Breast epithelium (tissue), 4 donors: ENCODE results near the gene SERPINC1. TPM values are rescaled to one million over a fixed set of nuclear protein-coding genes. Genes with fewer than 3 reads are reported as not detected.
"Not testable (repeated sequence)": the region's sequence is repeated elsewhere in the genome, so short reads cannot be mapped to it uniquely, and the experiment has no call there.

ENCODE experiments used
- DNase-seq, 2 donors: peaks; one replicate each; pipeline ENCODE4 v3.0.0-alpha.2; 2019; ENCODE audit warnings: low spot score in 2 of 2
- H3K27ac ChIP-seq, 2 donors: fragments of 200-600 bp; sonication (generic) in 1 of 2; one replicate each; pipeline ENCODE4 v1.5.1; 2016 to 2019; ENCODE audit warnings: mild to moderate bottlenecking in 1 of 2
- H3K27me3 ChIP-seq, 2 donors: fragments of 200-600 bp; sonication (generic) in 1 of 2; one replicate each; pipeline versions ENCODE4 v1.5.1 to v1.6.0; 2017 to 2019; ENCODE audit warnings: control low read depth in 1 of 2, mild to moderate bottlenecking in 1 of 2
- H3K36me3 ChIP-seq: fragments of 200-600 bp; one replicate; pipeline ENCODE4 v1.5.1; 2019
- H3K4me1 ChIP-seq, 2 donors: fragments of 200-600 bp; sonication (generic); one replicate each; pipeline ENCODE4 v1.5.1; 2016 to 2019; ENCODE audit warnings: control low read depth in 1 of 2
- H3K4me3 ChIP-seq, 3 donors: fragments of 200-600 bp; sonication (generic); 1 replicate in 2 of 3; 2 replicates in 1 of 3; pipeline ENCODE4 v1.5.1; 2016 to 2019; ENCODE audit warnings: mild to moderate bottlenecking in 3 of 3, moderate library complexity in 2 of 3
- H3K9me3 ChIP-seq, 2 donors: fragments of 200-600 bp; sonication (generic) in 1 of 2; one replicate each; pipeline ENCODE4 v1.5.1; 2016 to 2019; ENCODE audit warnings: control low read depth in 1 of 2
- CTCF ChIP-seq, 3 donors: fragments of 450-650 bp; IDR thresholded peaks; one replicate each; pipeline ENCODE4 v1.5.1; 2016 to 2017; ENCODE audit warnings: antibody characterized with exemption in 3 of 3, mild to moderate bottlenecking in 3 of 3, moderate library complexity in 3 of 3
- POLR2A ChIP-seq: fragments of 450-650 bp; IDR thresholded peaks from one replicate; pipeline ENCODE4 v1.6.1; 2016; ENCODE audit warnings: antibody characterized with exemption, mild to moderate bottlenecking, moderate library complexity
- POLR2AphosphoS5 ChIP-seq, 3 donors: sonication (generic); formaldehyde crosslinking; IDR thresholded peaks; one replicate each; pipeline ENCODE4 v1.6.1; 2017; ENCODE audit warnings: antibody characterized with exemption in 3 of 3
- intact Hi-C: fragments of 100-400 bp; cut with DNase I; formaldehyde crosslinking; loops from one replicate; pipeline ENCODE4 v1.15.1; 2023; ENCODE audit warnings: low total_unique reads
- total RNA-seq, 3 donors: library from RNA; depleted of rRNA; stranded (reverse); fragments of >200 nt; gene quantifications; one replicate each; pipeline ENCODE4 v1.1.0, GENCODE V29; 2016

SERPINC1 gene
- total RNA-seq, 3 donors from 2014 or later, result 0.32 TPM; not detected in 2

GRCh38 chr1:173884701-173885100, 32.4 kb downstream of the SERPINC1 start:
- Histone ChIP-seq H3K27me3 (no peaks in the 10 kb centered on the region), H3K9me3 (no peaks in the 10 kb centered on the region), H3K27ac (no peak overlapping the region), H3K4me1 (no peaks in the 10 kb centered on the region), H3K36me3 (peaks cover 3% of the 10 kb centered on the region), H3K4me3 (no peak overlapping the region)
- TF ChIP-seq POLR2A, result no peak
- no peak for TF ChIP-seq CTCF (IDR thresholded peaks at IDR 0.05)
- TF ChIP-seq POLR2AphosphoS5 (IDR thresholded peaks at IDR 0.05), result no peak
- no peak for DNase-seq
- intact Hi-C loops, result no loop called here

- H3K4me3 ChIP-seq, H3K27me3 ChIP-seq, H3K4me1 ChIP-seq, H3K27ac ChIP-seq, H3K9me3 ChIP-seq, H3K36me3 ChIP-seq, intact Hi-C loops, DNase-seq: not testable (repeated sequence)
Measured at GRCh38 chr1:173881117-173881516, 36.0 kb downstream of the SERPINC1 start.

GRCh38 chr1:173878251-173878650, 38.9 kb downstream of the SERPINC1 start:
- Histone ChIP-seq H3K27me3 (no peaks in the 10 kb centered on the region), H3K9me3 (no peaks in the 10 kb centered on the region), H3K4me3 (no peak overlapping the region), H3K4me1 (no peaks in the 10 kb centered on the region), H3K27ac (no peak overlapping the region), H3K36me3 (no peaks in the 10 kb centered on the region)
- TF ChIP-seq POLR2A (no peak), CTCF (IDR thresholded peaks at IDR 0.05) (no peak), POLR2AphosphoS5 (IDR thresholded peaks at IDR 0.05) (no peak)
- DNase-seq, result no peak
- intact Hi-C loops, result no loop called here

GRCh38 chr1:173876732-173877131, 40.4 kb downstream of the SERPINC1 start:
- H3K9me3 ChIP-seq, result no peaks in the 10 kb centered on the region
- no peak overlapping the region for H3K4me3 ChIP-seq
- H3K27ac ChIP-seq, result no peak overlapping the region
- no peak for DNase-seq
- TF ChIP-seq CTCF (IDR thresholded peaks at IDR 0.05), result no peak
- no peak for TF ChIP-seq POLR2AphosphoS5 (IDR thresholded peaks at IDR 0.05)
- TF ChIP-seq POLR2A, result no peak
- H3K36me3 ChIP-seq, result no peaks in the 10 kb centered on the region
- no peaks in the 10 kb centered on the region for H3K4me1 ChIP-seq
- no peaks in the 10 kb centered on the region for H3K27me3 ChIP-seq
- intact Hi-C loops, result no loop called here

GRCh38 chr1:173871500-173871899, 45.6 kb downstream of the SERPINC1 start:
- intact Hi-C loops, result no loop called here
- H3K4me3 ChIP-seq, result no peak overlapping the region
- peak overlapping the region; percentile 39 to 96 for H3K27ac ChIP-seq

More at GRCh38 chr1:173871500-173871899, 45.6 kb downstream of the SERPINC1 start:
- no peaks in the 10 kb centered on the region for H3K9me3 ChIP-seq
- no peaks in the 10 kb centered on the region for H3K27me3 ChIP-seq
- peaks cover 0 to 4% of the 10 kb centered on the region in 2 donors for H3K4me1 ChIP-seq
- TF ChIP-seq CTCF (IDR thresholded peaks at IDR 0.05), result no peak
- no peak for TF ChIP-seq POLR2AphosphoS5 (IDR thresholded peaks at IDR 0.05)
- TF ChIP-seq POLR2A, result no peak
- H3K36me3 ChIP-seq, result no peaks in the 10 kb centered on the region
- DNase-seq, result no peak
